ENCODE measurements around the gene LRRC40. TPM values are rescaled to one million over a fixed set of nuclear protein-coding genes. Genes with fewer than 3 reads are reported as not detected.
A peak's percentile ranks its signal among the peaks of the same experiment; 100 is the strongest.

Gene LRRC40
- total RNA-seq, 1 donor from 2014 or later = 47.2 TPM

- peak overlapping the region; percentile 96 for H3K4me3 Mint-ChIP-seq (ENCODE audit: unreplicated experiment)
- peaks cover 12% of the 10 kb centered on the region for H3K9me3 Mint-ChIP-seq (ENCODE audit: unreplicated experiment)
- H3K27me3 Mint-ChIP-seq (ENCODE audit: unreplicated experiment) = peaks cover 9% of the 10 kb centered on the region
- TF ChIP-seq, protein P1, sequence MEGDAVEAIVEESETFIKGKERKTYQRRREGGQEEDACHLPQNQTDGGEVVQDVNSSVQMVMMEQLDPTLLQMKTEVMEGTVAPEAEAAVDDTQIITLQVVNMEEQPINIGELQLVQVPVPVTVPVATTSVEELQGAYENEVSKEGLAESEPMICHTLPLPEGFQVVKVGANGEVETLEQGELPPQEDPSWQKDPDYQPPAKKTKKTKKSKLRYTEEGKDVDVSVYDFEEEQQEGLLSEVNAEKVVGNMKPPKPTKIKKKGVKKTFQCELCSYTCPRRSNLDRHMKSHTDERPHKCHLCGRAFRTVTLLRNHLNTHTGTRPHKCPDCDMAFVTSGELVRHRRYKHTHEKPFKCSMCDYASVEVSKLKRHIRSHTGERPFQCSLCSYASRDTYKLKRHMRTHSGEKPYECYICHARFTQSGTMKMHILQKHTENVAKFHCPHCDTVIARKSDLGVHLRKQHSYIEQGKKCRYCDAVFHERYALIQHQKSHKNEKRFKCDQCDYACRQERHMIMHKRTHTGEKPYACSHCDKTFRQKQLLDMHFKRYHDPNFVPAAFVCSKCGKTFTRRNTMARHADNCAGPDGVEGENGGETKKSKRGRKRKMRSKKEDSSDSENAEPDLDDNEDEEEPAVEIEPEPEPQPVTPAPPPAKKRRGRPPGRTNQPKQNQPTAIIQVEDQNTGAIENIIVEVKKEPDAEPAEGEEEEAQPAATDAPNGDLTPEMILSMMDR (IDR thresholded peaks at IDR 0.05; ENCODE audit: partially characterized antibody, unreplicated experiment) = no peak
- no peak for DNase-seq
- peaks cover 7% of the 10 kb centered on the region for H3K4me1 Mint-ChIP-seq (ENCODE audit: low read depth, unreplicated experiment)
- peak overlapping the region; percentile 96 for H3K27ac Mint-ChIP-seq (ENCODE audit: unreplicated experiment)
- no peaks in the 10 kb centered on the region for H3K36me3 Mint-ChIP-seq (ENCODE audit: unreplicated experiment)
These were observed 779 bp downstream of the LRRC40 start for GRCh38 chr1:70204600-70204999.

GRCh38 chr1:70204139-70204538 lies 1.2 kb downstream of the LRRC40 start:
- peaks cover 9% of the 10 kb centered on the region for H3K27me3 Mint-ChIP-seq (ENCODE audit: unreplicated experiment)
- peaks cover 7% of the 10 kb centered on the region for H3K4me1 Mint-ChIP-seq (ENCODE audit: low read depth, unreplicated experiment)
- H3K27ac Mint-ChIP-seq (ENCODE audit: unreplicated experiment) = peak overlapping the region; percentile 96
- TF ChIP-seq, protein P1 (IDR thresholded peaks at IDR 0.05; ENCODE audit: partially characterized antibody, unreplicated experiment) = no peak
- DNase-seq = no peak
- H3K9me3 Mint-ChIP-seq (ENCODE audit: unreplicated experiment) = peaks cover 12% of the 10 kb centered on the region
- H3K36me3 Mint-ChIP-seq (ENCODE audit: unreplicated experiment) = no peaks in the 10 kb centered on the region
- H3K4me3 Mint-ChIP-seq (ENCODE audit: unreplicated experiment) = peak overlapping the region; percentile 96

DNA sequence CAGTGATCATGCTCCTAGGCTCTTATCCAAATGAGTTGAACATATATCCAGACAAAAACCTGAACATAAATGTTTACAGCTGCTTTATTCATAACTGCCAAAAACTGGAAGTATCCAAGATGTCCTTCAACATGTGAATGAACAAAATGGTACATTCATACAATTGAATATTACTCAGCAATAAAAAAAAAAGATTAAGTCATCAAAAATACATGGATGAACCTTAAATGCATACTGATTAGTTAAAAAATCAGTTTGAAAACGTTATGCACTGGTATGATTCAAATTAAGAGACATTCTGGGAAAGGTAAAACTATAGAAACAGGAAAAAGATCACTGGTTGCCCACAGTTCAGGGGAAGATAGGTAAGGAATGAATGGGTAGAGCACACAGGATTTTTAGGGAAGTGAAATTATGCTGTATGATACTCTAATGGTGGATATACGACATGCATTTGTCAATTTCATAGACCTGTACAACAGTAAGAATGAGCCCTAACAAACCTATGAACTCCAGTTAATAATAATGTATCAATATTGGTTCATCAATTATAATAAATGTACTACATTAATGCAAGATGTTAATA lies 3.1 kb downstream of the LRRC40 start:
- no peak overlapping the region for H3K27ac Mint-ChIP-seq (ENCODE audit: unreplicated experiment)
- H3K9me3 Mint-ChIP-seq (ENCODE audit: unreplicated experiment) = peaks cover 12% of the 10 kb centered on the region
- TF ChIP-seq, protein P1 (IDR thresholded peaks at IDR 0.05; ENCODE audit: partially characterized antibody, unreplicated experiment) = no peak
- no peaks in the 10 kb centered on the region for H3K36me3 Mint-ChIP-seq (ENCODE audit: unreplicated experiment)
- H3K4me3 Mint-ChIP-seq (ENCODE audit: unreplicated experiment) = peak overlapping the region; percentile 71
- DNase-seq = no peak
- H3K27me3 Mint-ChIP-seq (ENCODE audit: unreplicated experiment) = peaks cover 5% of the 10 kb centered on the region
- peaks cover 7% of the 10 kb centered on the region for H3K4me1 Mint-ChIP-seq (ENCODE audit: low read depth, unreplicated experiment)

DNA sequence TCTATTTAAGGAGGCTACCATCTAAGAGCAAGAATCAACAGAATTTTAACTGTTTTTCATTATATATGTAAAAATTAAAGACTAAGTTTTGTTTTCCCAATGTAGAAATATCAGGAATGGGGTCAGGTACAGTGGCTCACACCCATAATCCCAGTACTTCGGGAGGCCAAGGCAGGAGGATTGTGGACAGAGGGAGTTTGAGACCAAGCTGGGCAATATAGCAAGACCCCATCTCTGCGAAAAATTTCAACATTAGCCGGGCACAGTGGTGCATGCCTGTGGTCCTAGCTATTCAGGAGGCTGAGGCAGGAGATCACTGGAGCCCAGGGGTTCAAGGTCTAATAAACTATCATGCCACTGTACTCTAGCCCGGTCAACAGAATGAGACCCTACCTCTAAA lies 5.3 kb downstream of the LRRC40 start:
- no peak overlapping the region for H3K4me3 Mint-ChIP-seq (ENCODE audit: unreplicated experiment)
- H3K36me3 Mint-ChIP-seq (ENCODE audit: unreplicated experiment) = no peaks in the 10 kb centered on the region
- peaks cover 1% of the 10 kb centered on the region for H3K27me3 Mint-ChIP-seq (ENCODE audit: unreplicated experiment)
- no peak for DNase-seq
- H3K9me3 Mint-ChIP-seq (ENCODE audit: unreplicated experiment) = peaks cover 6% of the 10 kb centered on the region
- peaks cover 7% of the 10 kb centered on the region for H3K4me1 Mint-ChIP-seq (ENCODE audit: low read depth, unreplicated experiment)
- TF ChIP-seq, protein P1 (IDR thresholded peaks at IDR 0.05; ENCODE audit: partially characterized antibody, unreplicated experiment) = no peak
- H3K27ac Mint-ChIP-seq (ENCODE audit: unreplicated experiment) = no peak overlapping the region

GRCh38 chr1:70196333-70196732 lies 9.0 kb downstream of the LRRC40 start:
- TF ChIP-seq, protein P1 (IDR thresholded peaks at IDR 0.05; ENCODE audit: partially characterized antibody, unreplicated experiment) = no peak
- Mint-ChIP-seq H3K4me3 (ENCODE audit: unreplicated experiment) (no peak overlapping the region), H3K27me3 (ENCODE audit: unreplicated experiment) (no peaks in the 10 kb centered on the region), H3K36me3 (ENCODE audit: unreplicated experiment) (no peaks in the 10 kb centered on the region), H3K27ac (ENCODE audit: unreplicated experiment) (no peak overlapping the region), H3K4me1 (ENCODE audit: low read depth, unreplicated experiment) (no peaks in the 10 kb centered on the region), H3K9me3 (ENCODE audit: unreplicated experiment) (peaks cover 2% of the 10 kb centered on the region)
- DNase-seq = no peak

Data from glutamatergic neuron (in vitro differentiated cells).